SK-N-SH (cell line): ENCODE measurements around the gene NCAM1. TPM values are rescaled to one million over a fixed set of nuclear protein-coding genes. Genes with fewer than 3 reads are reported as not detected.

Experiments
- CTCF ChIA-PET: fragments of 300-600, 350-600 bp; formaldehyde crosslinking; extraction: SDS; loops from one replicate; lab custom pipeline; 2021; lab: Yijun Ruan, JAX
- POLR2A ChIA-PET: fragments of 350-600 bp; sonication (Branson Sonifier 250); formaldehyde crosslinking; extraction: SDS; loops from one replicate; lab custom pipeline; 2020; ENCODE audit warnings: antibody characterized with exemption, inconsistent platforms; lab: Yijun Ruan, JAX
- DNase-seq: peaks from one replicate; pipeline ENCODE4 v3.0.0; 2012
- H2AFZ ChIP-seq: fragments of 200-600 bp; sonication (generic); 2 replicates; pipeline ENCODE4 v1.8.1; 2016; ENCODE audit warnings: antibody characterized with exemption, mild to moderate bottlenecking, low read depth
- H3F3A ChIP-seq: fragments of 200-600 bp; sonication (generic); replicated peaks from 2 replicates; pipeline ENCODE3; 2016; ENCODE audit warnings: antibody characterized with exemption, mild to moderate bottlenecking; ENCODE audit not compliant: insufficient read depth
- H3K27ac ChIP-seq, 2 experiments: fragments of 200-500 bp in 1 of 2; fragments of 200-600 bp in 1 of 2; sonication (Bioruptor generic) in 1 of 2; sonication (generic), shearing (Covaris generic) in 1 of 2; 2 replicates each; pipeline versions ENCODE4 v1.5.1 to v1.6.1; 2014 to 2016; ENCODE audit warnings: low read depth in 2 of 2, inconsistent platforms in 1 of 2, low read length in 1 of 2, mild to moderate bottlenecking in 1 of 2, mixed read lengths in 1 of 2
- H3K27me3 ChIP-seq: fragments of 200-600 bp; sonication (generic), shearing (Covaris generic); 2 replicates; pipeline ENCODE4 v1.6.1; 2016; ENCODE audit warnings: mixed run types; ENCODE audit not compliant: insufficient read depth
- H3K36me3 ChIP-seq, 2 experiments: fragments of 200-500 bp in 1 of 2; fragments of 200-600 bp in 1 of 2; sonication (Bioruptor generic) in 1 of 2; sonication (generic) in 1 of 2; replicated peaks in 1 of 2; 2 replicates each; pipeline versions ENCODE3 to v1.5.1; 2014 to 2016; ENCODE audit warnings: low read length in 1 of 2, mild to moderate bottlenecking in 1 of 2; ENCODE audit not compliant: insufficient read depth in 2 of 2, control insufficient read depth in 1 of 2
- H3K4me1 ChIP-seq, 2 experiments: fragments of 200-500 bp in 1 of 2; fragments of 200-600 bp in 1 of 2; sonication (Bioruptor generic) in 1 of 2; sonication (generic), shearing (Covaris generic) in 1 of 2; 2 replicates each; pipeline versions ENCODE4 v1.5.1 to v1.6.1; 2014 to 2016; ENCODE audit warnings: low read depth in 1 of 2, low read length in 1 of 2, mixed run types in 1 of 2; ENCODE audit not compliant: insufficient read depth in 2 of 2, control insufficient read depth in 1 of 2
- H3K4me2 ChIP-seq: fragments of 200-600 bp; sonication (generic), shearing (Covaris generic); 2 replicates; pipeline ENCODE4 v1.6.1; 2017; ENCODE audit warnings: mixed run types
- H3K4me3 ChIP-seq, 2 experiments: fragments of 200-500 bp in 1 of 2; fragments of 200-600 bp in 1 of 2; sonication (Bioruptor generic) in 1 of 2; sonication (generic), shearing (Covaris generic) in 1 of 2; 2 replicates each; pipeline versions ENCODE4 v1.5.1 to v1.8.1; 2014 to 2016; ENCODE audit warnings: low read depth in 2 of 2, inconsistent platforms in 1 of 2, low read length in 1 of 2, mild to moderate bottlenecking in 1 of 2, mixed read lengths in 1 of 2, moderate library complexity in 1 of 2
- H3K79me2 ChIP-seq: fragments of 200-600 bp; sonication (generic); 2 replicates; pipeline ENCODE4 v1.8.1; 2017; ENCODE audit warnings: mild to moderate bottlenecking; ENCODE audit not compliant: insufficient read depth
- H3K9ac ChIP-seq: fragments of 200-600 bp; sonication (generic); 2 replicates; pipeline ENCODE4 v1.6.1; 2017; ENCODE audit warnings: mixed run types
- H3K9me2 ChIP-seq: fragments of 200-600 bp; sonication (generic); 2 replicates; pipeline ENCODE4 v1.6.1; 2017; ENCODE audit warnings: mixed run types
- H3K9me3 ChIP-seq: fragments of 200-600 bp; sonication (generic); 2 replicates; pipeline ENCODE4 v1.6.1; 2017; ENCODE audit warnings: mixed run types, mild to moderate bottlenecking, moderate library complexity
- H4K20me1 ChIP-seq: fragments of 200-600 bp; sonication (generic); 2 replicates; pipeline ENCODE4 v1.6.1; 2017; ENCODE audit warnings: mild to moderate bottlenecking, mixed run types; ENCODE audit not compliant: insufficient read depth
- CHD2 ChIP-seq: fragments of 150-350 bp; IDR thresholded peaks from 2 replicates; pipeline ENCODE4 v1.6.1; 2018; ENCODE audit warnings: low read length; ENCODE audit not compliant: partially characterized antibody
- CTCF ChIP-seq: fragments of 200-600 bp; sonication (generic); IDR thresholded peaks from 2 replicates; pipeline ENCODE4 v1.6.1; 2017; ENCODE audit warnings: antibody characterized with exemption, mild to moderate bottlenecking, moderate library complexity
- ELF1 ChIP-seq: IDR thresholded peaks from 2 replicates; pipeline ENCODE4 v1.4.0; 2012
- EP300 ChIP-seq, 2 experiments: IDR thresholded peaks; 2 replicates each; pipeline versions ENCODE4 v1.4.0 to v1.6.1; 2012; ENCODE audit warnings: borderline replicate concordance in 1 of 2, low read depth in 1 of 2, low read length in 1 of 2
- EZH2phosphoT487 ChIP-seq: fragments of 200-600 bp; sonication (generic); IDR thresholded peaks from 2 replicates; pipeline ENCODE4 v1.6.1; 2017; ENCODE audit warnings: low read depth, mixed run types, mild to moderate bottlenecking, antibody characterized with exemption, moderate library complexity, borderline replicate concordance
- FOSL2 ChIP-seq: IDR thresholded peaks from 2 replicates; pipeline ENCODE4 v1.4.0; 2012; ENCODE audit warnings: low read depth, mild to moderate bottlenecking, moderate library complexity, borderline replicate concordance
- FOXM1 ChIP-seq: IDR thresholded peaks from 2 replicates; pipeline ENCODE4 v1.4.0; 2012; ENCODE audit warnings: low read depth, mild to moderate bottlenecking
- GABPA ChIP-seq: IDR thresholded peaks from 2 replicates; pipeline ENCODE4 v1.4.0; 2012; ENCODE audit warnings: low read depth, mild to moderate bottlenecking
- IRF3 ChIP-seq: fragments of 150-350 bp; IDR thresholded peaks from 2 replicates; pipeline ENCODE4 v1.6.1; 2016; ENCODE audit warnings: mild to moderate bottlenecking, low read depth, low read length
- JUND ChIP-seq: IDR thresholded peaks from 2 replicates; pipeline ENCODE4 v1.4.0; 2012
- MAX ChIP-seq: IDR thresholded peaks from 2 replicates; pipeline ENCODE4 v1.4.0; 2012; ENCODE audit warnings: low read depth
- MEF2A ChIP-seq: IDR thresholded peaks from 2 replicates; pipeline ENCODE4 v1.4.0; 2012; ENCODE audit warnings: low read depth, borderline replicate concordance
- NRF1 ChIP-seq: IDR thresholded peaks from 2 replicates; pipeline ENCODE4 v1.6.1; 2012; ENCODE audit warnings: low read depth, mild to moderate bottlenecking, low read length
- PBX3 ChIP-seq: IDR thresholded peaks from 2 replicates; pipeline ENCODE4; 2012
- RAD21 ChIP-seq: IDR thresholded peaks from 2 replicates; pipeline ENCODE4 v1.6.1; 2012; ENCODE audit warnings: mild to moderate bottlenecking, low read length
- RCOR1 ChIP-seq: fragments of 150-350 bp; IDR thresholded peaks from 2 replicates; pipeline ENCODE4 v1.6.1; 2017; ENCODE audit warnings: antibody characterized with exemption, low read length
- RFX5 ChIP-seq: IDR thresholded peaks from 2 replicates; pipeline ENCODE4 v1.6.1; 2012; ENCODE audit warnings: mild to moderate bottlenecking, improper control_type of control experiment, low read length
- RXRA ChIP-seq: IDR thresholded peaks from 2 replicates; pipeline ENCODE4 v1.4.0; 2012; ENCODE audit warnings: low read depth, mild to moderate bottlenecking, borderline replicate concordance
- SIN3A ChIP-seq: IDR thresholded peaks from 2 replicates; pipeline ENCODE4 v1.6.1; 2012; ENCODE audit warnings: low read depth, mild to moderate bottlenecking, low read length, moderate library complexity, borderline replicate concordance
- TEAD4 ChIP-seq: IDR thresholded peaks from 2 replicates; pipeline ENCODE4 v1.4.0; 2012; ENCODE audit warnings: mild to moderate bottlenecking, borderline replicate concordance; ENCODE audit not compliant: insufficient read depth
- USF2 ChIP-seq: fragments of 150-350 bp; IDR thresholded peaks from 2 replicates; pipeline ENCODE4 v1.6.1; 2017; ENCODE audit warnings: antibody characterized with exemption, low read length, low read depth, borderline replicate concordance
- WGBS: methylation state at CpG from one replicate; pipeline ENCODE4 v1.1.6; 2017; ENCODE audit warnings: low lambda C conversion rate; 5-methylcytosine and 5-hydroxymethylcytosine counted together
- polyA plus RNA-seq, 3 experiments: library from polyadenylated mRNA; depleted of rRNA; stranded (reverse); fragments of >200 nt; gene quantifications; 2 replicates each; pipeline ENCODE4 v1.2.3, GENCODE V29; 2012

The NCAM1 gene
- polyA plus RNA-seq, 1 of the 3 experiments (the other 2 are of a cell fraction), result 19.4 TPM

GRCh38 chr11:113295993-113296392, 334.8 kb downstream of the NCAM1 start:
- Histone ChIP-seq H3K9ac (no peak overlapping the region), H4K20me1 (no peaks in the 10 kb centered on the region), H3K4me3 (no peak overlapping the region), H3K9me3 (no peaks in the 10 kb centered on the region), H3K4me1 (no peaks in the 10 kb centered on the region), H3K36me3 (no peaks in the 10 kb centered on the region), H3K27ac (no peak overlapping the region), H3K79me2 (no peaks in the 10 kb centered on the region), H3K4me2 (no peak overlapping the region), H3F3A (no peaks in the 10 kb centered on the region), H3K9me2 (no peaks in the 10 kb centered on the region), H3K27me3 (no peaks in the 10 kb centered on the region), H2AFZ (no peak overlapping the region)
- POLR2A ChIA-PET, result no interaction called here
- CTCF ChIA-PET, result interaction anchor here (0.8 to 1.4 kb wide), 3 partner anchors 9 to 708 kb away, joined by 3 to 4 read pairs (median 3); no protein-coding TSS in a partner anchor
- DNase-seq, result no peak
- WGBS, result 81% methylated on average over 7 of the region's 7 CpGs
- TF ChIP-seq RFX5 (no peak), TEAD4 (no peak)

GRCh38 chr11:113296447-113297205, 335.4 kb downstream of the NCAM1 start:
- H3F3A ChIP-seq, result no peaks in the 10 kb centered on the region
- no peaks in the 10 kb centered on the region for H3K4me1 ChIP-seq
- no peaks in the 10 kb centered on the region for H4K20me1 ChIP-seq
- H2AFZ ChIP-seq, result no peak overlapping the region
- 57% methylated on average over 1 of the region's 2 CpGs for WGBS
- ChIA-PET CTCF (interaction anchor here (0.8 to 6.4 kb wide), 7 partner anchors 7 to 709 kb away, joined by 3 to 35 read pairs (median 3); no protein-coding TSS in a partner anchor), POLR2A (no interaction called here)
- H3K9me2 ChIP-seq, result no peaks in the 10 kb centered on the region
- no peaks in the 10 kb centered on the region for H3K36me3 ChIP-seq
- TF ChIP-seq RXRA, result no peak
- no peak for TF ChIP-seq RAD21
- TF ChIP-seq EP300 (IDR thresholded peaks at IDR 0.05; ENCODE audit: borderline replicate concordance in 1 of 2, low read depth in 1 of 2, low read length in 1 of 2), result no peak
- no peak for TF ChIP-seq SIN3A
- TF ChIP-seq EZH2phosphoT487, result no peak
- TF ChIP-seq RCOR1, result no peak
- TF ChIP-seq CHD2, result no peak
- no peak for TF ChIP-seq NRF1
- no peak for TF ChIP-seq JUND
- TF ChIP-seq MEF2A, result no peak
- TF ChIP-seq GABPA, result no peak
- no peak for TF ChIP-seq FOXM1
- TF ChIP-seq PBX3, result no peak
- TF ChIP-seq ELF1, result no peak
- no peak for TF ChIP-seq FOSL2
- no peak for TF ChIP-seq MAX
- TF ChIP-seq CTCF, result no peak
- no peak for TF ChIP-seq USF2
- no peak for TF ChIP-seq IRF3
- H3K27me3 ChIP-seq, result no peaks in the 10 kb centered on the region
- no peak overlapping the region for H3K27ac ChIP-seq
- no peak overlapping the region for H3K4me3 ChIP-seq
- H3K9ac ChIP-seq, result no peak overlapping the region
- no peak for DNase-seq
- no peaks in the 10 kb centered on the region for H3K79me2 ChIP-seq
- no peaks in the 10 kb centered on the region for H3K9me3 ChIP-seq
- no peak overlapping the region for H3K4me2 ChIP-seq
